NCI-H774 (cell line): ENCODE measurements around the gene SHB.

ENCODE experiments used
- DNase-seq: peaks from one replicate; lab custom pipeline; 2025; lab: John Stamatoyannopoulos, UW

The SHB gene

DNA sequence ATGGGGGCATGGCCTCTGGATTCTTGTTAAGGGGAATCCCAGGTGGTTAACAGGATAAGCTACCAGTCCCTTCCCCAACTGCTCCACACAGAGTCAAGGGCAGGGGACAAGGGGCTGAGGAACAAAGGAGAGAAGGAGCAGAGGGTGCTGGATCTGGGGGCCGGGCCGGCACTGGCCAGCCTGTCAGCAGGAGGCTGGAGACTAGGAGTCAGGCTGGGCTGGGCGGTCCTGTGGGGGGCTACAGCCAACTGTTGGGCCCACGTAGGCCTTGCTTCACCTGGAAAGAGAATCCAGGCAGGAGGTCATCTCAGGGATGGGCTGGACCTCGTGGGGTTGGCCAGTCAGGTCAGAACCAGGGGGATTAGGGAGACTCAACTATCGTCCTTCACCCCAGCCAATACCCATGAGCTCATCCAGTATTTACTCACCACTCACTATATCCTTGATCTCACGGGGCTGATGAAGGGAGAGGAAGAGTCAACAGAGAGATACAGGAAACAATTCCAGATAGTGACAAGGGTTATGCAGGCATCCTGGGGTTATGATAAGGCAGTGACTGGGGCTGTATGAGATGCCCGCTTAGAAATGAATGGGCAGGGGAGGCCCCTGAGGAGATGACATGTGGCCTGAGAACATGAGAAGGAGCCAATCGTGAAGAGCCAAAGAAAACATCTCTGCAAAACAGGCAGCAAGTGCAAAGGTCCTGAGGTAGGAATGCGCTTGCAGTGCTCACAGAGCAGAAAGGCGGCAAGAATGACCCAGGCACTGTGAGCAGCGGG lies 117.2 kb downstream of the SHB start:
- no peak for DNase-seq

DNA sequence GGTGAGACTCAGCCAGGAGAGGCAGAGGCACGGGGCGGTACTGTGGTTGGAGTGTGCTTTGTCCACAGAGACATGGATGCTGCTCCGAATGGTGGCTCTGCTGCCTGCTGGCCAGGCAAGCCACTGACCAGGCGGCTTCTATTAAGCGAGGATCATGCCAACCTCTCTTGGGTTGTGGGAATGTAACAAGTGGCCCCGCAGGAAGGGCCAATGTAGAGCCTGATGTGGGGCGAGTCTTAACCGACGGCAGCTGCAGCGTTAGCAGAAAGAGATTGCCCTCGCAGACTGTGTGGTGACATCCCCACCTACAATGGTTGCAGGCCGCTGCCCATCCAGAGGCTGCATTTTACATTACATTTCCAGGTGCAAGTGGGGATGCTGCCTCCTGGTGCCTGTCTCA lies 118.5 kb downstream of the SHB start:
- no peak for DNase-seq

DNA sequence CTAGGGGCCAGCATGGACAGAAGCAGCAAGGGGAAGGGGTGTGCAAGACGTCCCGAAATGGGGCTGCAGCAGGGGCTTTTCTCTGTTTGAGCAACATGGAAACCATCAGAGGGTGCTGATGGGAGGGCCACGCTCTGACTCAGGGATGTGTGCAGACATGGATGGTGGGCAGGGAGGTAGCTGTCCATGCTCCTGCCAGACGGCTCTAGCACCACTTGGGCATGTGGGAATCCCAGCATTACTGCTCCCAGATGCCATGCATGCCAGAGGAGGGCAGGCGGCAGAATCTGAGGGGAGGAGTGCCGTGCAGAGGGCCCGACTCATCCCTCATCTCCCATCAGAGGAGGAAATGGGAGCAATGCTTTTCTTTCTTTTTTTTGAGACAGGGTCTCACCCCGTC lies 119.5 kb downstream of the SHB start:
- DNase-seq: no peak

DNA sequence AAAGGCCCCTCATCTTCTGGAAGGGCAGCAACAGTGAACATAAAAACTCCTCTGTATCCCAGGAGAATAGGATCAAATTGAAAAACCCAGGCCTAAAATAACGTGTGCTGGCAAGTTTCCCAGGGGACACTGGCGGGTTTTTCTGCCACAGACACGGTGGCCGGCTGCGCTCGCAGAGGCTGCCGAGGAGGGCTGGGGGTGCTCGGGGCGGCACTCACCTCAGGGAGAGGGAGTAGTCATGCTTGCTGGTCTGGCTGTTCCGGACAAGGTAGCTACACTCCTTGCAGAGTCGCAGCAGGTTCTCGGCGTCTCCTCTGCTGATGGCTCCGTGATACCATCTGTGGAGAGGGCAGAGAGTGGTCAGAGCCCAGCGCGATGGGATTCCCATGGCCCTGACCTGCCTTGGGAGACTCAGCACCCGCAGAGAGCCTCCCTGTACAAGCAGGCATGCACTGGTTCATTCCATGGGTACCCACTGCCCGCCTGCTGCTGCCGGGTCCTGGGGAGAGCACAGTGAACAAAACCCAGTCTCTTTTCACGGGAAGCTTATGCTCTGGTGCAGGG lies 120.5 kb downstream of the SHB start:
- no peak for DNase-seq

DNA sequence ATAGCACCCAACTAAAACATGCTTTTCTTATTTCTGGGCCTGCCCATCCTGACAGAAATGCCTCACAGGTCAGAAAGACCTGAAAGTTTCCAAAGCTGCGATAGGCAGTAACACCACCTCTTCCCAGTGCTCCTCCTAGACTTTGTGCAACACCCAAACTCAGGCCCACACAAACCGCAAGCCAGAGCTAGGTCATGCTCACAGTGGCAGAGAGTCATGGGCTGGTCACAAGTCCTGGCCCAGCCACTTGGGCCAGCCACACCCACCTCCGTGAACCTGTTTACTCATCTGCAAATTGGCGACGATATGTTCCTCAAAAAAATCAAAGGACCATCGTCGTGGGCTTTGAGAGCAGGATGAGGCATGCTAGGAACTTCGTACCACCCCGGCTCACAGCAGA lies 121.0 kb downstream of the SHB start:
- DNase-seq: no peak

DNA sequence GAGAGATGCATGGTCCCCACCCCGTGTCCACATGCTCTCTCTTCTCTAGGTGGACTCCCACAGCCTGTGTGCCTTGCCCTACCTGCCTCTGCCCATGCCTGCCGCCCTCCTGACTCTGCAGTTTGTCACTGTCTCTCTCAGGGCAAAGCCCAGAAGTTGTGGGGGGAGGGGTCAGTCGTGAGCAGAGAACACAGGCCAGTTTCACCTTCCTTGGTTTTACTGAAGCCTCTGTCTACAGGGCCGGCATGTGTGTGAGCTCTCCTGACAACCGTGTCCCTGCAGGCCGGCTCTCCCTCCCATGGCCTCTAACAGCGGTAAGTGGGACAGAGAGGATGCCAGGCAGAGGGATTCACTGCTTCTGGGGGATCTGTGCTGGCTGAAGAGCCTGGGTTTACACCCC lies 121.6 kb downstream of the SHB start:
- no peak for DNase-seq

DNA sequence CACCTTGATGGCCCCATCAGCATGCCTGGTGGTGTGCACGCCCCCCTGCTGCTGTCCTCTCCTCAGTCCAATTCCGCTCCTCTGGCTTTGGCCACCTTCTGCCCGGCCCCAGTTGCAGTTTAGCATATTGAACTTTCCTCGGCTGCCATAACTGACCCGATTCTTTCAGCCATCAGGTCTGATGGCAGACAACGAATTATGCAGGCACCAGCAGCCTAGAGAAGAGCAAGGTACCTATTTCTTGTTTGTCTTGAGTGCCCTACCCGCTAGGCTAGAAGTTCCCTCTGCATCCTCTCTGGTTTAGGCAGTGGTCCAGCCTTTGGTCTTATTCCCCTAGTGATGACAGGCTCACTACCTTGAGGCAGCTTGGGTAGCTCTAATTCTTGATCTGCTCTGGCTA lies 122.1 kb downstream of the SHB start:
- no peak for DNase-seq

DNA sequence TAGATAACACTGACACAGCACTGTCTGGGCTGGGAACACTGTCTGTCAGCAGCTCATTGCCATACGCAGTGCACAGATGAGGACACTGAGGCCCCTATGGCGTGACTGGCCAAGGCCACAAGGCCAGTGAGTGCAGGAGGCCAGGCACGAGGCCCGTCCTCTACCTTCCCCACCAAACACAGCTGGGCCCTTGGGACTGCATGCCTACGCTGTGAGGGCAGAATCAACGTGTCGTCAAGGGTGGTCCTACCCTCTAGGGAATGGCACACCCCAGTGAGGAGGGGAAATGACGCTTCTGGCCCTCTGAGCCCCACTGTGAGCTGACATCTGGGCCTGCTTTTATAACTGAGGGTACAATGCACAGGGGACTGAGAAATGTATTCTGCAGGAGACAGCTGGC lies 123.0 kb downstream of the SHB start:
- DNase-seq: no peak

DNA sequence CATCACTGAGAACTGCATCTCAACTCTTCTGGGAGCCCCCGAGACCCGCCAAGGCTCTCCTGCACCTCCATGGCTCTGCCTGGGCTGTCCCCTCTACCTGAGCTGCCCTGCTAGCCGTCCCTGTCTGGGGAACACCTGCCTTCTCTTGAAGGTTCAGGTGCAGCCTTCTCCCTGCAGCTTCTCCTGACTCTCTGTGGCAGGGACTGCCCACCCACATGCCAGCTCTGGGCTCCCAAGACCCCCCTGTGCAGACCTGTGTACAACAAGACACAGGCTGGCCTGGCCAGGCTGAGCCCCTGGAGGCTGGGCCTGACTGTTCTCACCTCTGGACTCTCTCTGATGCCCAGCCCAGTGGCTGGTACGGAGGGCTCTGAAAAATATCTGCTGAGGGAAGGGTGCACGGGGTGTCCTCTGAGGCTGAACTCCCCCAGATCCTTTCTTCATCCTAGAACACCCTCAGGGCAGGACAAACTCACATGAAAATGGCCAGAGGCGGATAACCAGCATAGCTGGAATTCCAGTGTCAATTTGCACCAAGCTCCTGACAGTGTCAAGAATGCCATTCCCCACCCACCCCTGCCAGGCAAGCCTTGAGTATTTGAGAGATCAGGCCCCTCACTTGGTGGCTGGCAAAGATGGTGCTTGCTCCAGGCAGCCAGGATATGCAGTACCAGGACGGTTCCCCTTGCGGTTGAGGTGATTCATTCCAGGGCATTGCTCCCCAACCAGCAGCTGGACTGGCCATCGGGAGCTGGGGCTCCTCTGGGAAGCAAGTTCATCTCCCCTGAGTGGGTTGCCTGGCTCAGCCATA lies 124.2 kb downstream of the SHB start:
- DNase-seq: no peak

DNA sequence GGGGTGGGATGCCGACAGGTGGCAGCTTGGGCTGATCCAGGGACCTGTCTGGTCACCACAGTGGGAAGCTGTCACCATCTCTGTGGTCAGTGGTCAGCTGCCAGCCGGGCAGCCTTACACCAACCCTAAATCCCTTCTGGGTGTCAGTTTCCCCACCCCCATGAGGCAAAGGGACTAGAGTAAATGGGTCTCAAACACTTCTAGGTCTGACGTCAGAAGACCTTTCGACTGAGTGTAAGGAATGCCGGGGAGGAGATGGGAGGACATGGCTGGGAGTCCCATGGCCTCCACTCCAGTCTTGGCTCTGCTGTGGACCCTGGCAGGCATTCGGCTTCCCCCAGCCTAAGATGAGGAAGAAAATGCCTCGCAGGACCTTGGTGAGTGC lies 124.8 kb downstream of the SHB start:
- DNase-seq: no peak

DNA sequence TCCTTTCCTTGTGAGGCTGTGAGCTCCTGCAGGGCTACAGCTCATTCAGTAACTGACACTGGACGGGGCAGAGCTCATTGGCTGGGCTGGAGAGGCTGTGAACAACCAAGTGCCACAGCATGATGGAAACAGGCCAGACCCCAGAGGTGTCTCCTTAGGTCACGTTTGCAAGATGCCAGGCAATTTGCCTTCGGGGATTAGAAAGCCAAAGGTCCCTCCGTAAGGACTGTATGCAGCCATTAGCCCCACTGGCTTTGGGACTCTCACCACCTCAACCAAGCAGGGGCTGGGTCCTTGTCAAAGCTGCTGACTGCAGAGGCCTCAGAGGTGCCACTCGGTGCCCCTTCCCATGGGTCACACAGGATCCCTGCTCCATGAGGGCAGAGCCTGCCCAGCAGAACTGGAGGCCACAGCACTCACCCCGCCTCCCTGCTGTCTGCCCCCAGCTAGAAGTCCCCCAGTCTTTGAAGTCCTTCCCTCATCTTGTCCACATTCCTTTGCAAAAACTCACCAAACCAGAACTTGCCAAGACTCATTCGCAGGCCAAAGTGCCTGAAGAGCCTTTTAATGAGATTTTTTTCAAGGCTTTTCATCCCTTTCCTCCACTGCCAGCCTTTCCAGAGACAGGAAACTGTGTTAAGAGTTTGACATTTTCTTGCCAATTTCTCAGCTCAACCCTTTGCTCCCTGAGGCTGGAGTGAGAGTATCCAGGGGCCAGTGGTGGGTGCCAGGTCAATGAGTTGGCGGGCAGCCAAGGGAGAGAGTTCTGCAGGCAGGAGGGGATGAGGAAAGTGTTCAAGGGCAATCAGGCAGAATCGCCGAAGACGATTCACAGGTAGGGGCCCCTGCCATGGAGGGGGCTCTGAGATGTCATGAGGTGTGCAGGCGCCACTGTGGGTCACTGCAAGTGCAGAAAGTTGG lies 125.4 kb downstream of the SHB start:
- no peak for DNase-seq

DNA sequence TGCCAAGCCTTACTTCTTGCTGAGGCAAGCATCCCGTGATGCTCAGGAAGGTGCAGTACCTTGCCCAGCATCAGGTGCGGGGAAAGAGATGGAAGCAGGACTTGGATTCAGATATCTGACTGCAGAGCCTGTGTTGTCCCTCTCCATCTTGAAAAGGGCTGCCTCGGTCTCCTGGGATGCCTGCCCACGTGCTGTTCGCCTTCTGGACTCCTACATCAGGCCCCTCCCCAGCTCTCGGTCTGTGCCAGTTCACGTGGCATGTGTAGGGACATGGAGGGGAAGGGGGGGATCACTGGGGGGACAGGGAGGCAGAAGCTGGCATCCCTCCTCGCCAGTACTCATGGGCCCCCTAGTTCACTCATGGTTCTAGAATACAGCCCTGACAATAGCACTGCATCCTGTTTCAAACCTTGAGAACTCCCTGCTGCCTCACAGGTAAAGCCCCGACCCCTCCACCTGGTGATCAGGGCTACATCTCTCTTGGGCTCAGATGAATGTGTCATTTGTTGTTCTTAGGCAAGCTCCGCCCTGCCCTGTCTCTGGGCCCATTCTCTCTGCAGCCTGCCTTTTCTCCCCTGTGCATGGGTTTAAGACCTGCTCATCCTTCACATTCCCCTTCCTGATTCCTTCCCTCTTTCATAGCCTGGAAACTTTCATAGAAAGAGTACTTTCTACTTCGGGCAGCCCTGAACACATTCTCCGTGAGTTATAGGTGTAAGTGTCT lies 126.2 kb downstream of the SHB start:
- no peak for DNase-seq

DNA sequence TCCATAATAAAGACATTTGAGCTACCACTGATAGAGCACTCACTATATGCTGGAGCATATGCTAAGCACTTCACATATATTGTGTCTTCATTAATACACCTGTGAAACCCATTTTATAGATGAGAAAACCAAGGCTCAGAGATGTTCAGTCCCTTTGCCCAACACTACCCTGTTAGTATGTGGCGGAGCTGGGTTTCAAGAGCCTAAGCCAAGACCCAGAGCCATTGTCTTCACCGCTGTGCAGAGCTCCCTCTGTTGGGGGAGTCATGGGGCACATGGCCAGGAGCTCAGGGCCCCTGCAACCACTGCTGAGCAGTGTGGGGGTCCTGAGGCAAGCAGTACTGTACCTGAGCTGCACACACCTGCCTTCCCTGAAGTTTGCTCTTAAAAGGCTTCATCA lies 127.8 kb downstream of the SHB start:
- no peak for DNase-seq

DNA sequence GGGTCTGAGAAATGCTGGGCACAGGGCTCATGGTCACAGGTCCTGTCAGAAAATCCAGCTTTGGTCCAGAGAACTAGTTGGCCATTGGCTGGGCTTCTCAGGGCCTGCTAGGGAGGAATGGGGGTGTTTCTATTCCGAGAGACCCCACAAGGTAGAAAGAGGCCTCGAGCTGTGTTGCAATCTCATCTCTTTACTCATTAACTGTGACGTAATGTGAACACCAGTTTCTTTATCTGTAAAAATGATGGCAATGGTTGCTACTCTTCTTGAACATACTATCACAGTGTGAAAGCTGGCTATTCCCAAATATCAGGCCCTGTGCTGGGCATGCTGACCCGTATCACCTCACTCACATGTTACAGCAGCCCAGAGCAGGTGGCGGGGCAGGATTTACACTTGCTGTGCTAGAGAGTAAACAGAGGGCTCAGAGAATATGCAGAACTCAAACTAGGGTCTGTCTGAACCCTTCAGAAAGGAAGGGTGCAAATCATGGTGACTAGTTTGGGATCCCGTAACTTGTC lies 129.4 kb downstream of the SHB start:
- DNase-seq: no peak

DNA sequence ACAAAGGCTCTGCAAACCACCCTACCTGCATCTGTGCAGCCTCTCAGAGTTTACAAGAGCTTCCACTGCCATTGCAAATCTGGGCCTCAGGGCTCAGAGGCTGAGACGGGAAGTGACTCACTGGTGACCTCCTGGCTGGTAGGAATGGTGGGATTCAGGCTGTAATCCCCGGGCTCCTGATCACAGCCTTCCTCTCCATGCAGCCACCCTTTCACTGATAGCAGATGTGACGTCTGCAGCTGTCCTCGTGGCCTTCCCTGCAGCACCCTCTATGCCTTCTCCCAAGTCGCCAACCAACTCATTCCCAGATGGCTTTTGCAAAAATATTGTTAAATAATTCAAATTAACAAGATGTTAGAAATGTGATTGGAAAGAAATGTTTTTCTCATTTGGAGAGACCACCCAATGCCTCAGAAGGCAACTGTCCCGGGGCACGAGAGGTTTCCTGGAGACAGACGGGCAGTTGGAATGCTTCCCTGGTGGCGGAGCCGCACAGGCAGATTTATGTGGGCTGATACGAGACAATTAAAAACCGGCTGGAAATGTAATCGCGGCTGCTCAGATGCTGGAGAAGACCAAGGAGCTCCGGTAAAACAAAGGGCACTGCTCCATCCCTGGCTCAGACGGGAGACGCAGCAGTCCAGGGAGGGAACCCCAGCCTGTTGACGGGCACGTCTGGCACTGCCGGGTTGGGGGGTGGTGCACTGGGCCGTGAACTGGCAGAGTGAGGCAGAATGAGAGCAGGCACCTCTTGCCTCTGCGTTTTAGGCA lies 130.7 kb downstream of the SHB start:
- DNase-seq: no peak

DNA sequence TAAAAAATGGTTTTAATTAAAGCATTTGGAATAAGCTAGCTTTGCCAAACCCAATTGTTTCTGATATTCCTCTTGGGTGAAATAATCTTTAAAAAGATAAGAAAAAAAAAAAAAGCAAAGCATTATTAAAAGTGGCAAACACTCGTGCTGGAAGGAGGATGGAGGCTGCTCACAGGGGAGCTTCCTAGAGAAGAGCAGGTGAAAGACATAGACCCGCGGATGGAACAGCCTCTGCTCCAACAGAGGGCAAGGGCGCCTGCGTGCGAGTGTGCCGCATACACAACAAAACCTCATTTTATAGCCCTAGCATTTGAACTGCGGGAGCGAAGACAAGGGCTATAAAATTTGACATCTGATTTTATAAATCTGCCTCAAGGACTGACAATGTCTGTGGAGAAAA lies 131.7 kb downstream of the SHB start:
- no peak for DNase-seq

DNA sequence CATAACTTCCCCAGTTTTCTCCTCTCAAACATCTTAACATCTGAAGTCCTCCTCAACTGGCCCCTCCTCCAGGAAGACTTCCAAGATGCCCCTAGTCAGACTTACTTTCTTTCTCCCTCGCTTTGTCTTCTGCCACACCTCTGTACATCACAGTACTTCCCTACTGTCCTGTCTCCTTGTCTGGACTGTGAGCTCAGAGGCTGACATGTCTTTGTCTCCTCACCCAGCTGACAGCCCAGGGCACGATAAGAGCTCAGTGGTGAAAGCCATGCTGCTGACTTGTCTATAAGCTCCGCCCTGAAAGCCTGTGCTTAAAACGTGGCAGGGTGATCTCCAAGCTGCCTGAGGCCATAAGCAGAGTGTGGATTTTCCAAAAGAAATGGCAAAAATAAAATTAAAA lies 132.1 kb downstream of the SHB start:
- no peak for DNase-seq

DNA sequence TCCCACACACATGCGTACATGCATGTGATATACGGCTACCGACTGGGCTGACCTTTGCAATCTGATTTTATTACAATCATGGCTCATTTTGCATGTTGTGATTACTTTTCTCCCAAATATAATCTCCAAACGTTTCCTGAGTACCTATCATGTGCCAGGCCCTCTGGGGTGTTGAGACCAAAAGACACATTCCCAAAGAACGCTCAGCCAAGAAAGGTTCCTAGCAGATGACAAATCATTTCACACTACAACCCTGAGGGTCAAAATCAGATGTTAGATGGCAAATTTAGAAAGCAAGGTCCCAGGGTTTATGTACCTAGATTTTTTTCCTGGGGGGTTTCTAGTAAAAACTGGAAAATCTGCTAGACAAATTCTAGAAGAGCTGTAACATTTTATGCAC lies 132.7 kb downstream of the SHB start:
- DNase-seq: no peak

DNA sequence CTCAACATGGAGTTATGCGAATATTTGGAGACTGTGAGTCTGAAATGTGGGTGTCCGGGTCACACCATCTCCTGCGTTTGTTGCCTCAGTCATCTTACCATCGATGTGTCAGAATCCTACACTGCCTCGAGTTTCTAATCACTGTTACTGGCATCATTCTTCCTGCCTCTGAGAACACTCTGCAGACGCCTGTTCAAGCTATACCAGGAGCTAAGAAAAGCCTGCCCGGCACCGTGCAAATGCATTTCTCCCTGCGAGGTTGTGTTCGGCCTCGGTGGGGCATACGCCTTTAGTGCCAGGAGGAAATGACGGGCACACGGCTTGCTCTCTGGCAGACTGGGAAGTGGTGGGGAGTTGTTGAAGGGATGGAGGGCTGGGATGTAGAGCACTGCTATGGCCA lies 133.9 kb downstream of the SHB start:
- no peak for DNase-seq

DNA sequence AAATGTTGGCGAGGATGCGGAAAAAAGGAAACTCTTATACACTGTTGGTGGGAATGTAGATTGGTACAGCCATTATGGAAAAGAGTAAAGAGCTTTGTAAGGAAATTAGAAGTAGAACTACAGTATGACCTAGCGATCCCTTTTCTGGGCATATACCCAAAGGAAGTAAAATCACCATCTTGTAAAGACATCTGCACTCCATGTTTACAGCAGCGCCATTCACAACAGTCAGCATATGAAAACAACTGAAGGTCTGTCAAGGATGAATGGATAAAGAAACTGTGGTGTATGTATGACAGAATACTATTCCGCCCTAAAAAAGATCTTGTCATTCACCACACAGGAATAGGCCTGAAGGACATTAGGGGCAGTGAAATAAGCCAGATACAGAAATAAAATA lies 137.4 kb downstream of the SHB start:
- DNase-seq: no peak
